GM18507 (cell line): ENCODE results near the gene SSH2.
A peak's percentile ranks its signal among the peaks of the same experiment; 100 is the strongest.

ENCODE experiments used
- DNase-seq: peaks from one replicate; pipeline ENCODE4 v3.0.0; 2011; ENCODE audit warnings: low read depth; ENCODE audit not compliant: insufficient read length; ENCODE audit errors: extremely low spot score
- FAIRE-seq: peaks from 2 replicates; lab custom pipeline; 2011; peaks lifted over from hg19 to GRCh38; lab: Jason Lieb, UNC

The SSH2 gene

GRCh38 chr17:29650396-29650795 is 279.6 kb downstream of the SSH2 start:
- no peak for DNase-seq
- FAIRE-seq, result no peak

DNA sequence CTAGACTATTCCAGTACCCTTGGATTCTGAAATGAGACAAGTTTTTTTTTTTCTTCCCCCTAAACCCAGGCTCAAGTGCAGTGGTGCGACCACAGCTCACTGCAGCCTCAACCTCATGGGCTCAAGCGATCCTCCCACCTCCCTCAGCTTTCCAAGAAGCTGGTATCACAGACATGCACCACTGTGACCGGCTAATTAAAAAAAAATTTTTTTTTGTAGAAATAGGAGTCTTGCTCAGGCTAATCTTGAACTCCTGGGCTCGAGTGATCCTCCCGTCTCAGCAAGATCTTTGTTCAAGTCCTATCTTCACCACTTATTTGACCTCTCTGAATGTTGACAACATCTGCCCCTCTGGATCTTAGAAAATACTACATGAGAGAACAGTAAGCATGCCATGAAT is 280.7 kb downstream of the SSH2 start:
- FAIRE-seq, result no peak
- no peak for DNase-seq

GRCh38 chr17:29648005-29648404 is 282.0 kb downstream of the SSH2 start:
- FAIRE-seq, result no peak
- no peak for DNase-seq

DNA sequence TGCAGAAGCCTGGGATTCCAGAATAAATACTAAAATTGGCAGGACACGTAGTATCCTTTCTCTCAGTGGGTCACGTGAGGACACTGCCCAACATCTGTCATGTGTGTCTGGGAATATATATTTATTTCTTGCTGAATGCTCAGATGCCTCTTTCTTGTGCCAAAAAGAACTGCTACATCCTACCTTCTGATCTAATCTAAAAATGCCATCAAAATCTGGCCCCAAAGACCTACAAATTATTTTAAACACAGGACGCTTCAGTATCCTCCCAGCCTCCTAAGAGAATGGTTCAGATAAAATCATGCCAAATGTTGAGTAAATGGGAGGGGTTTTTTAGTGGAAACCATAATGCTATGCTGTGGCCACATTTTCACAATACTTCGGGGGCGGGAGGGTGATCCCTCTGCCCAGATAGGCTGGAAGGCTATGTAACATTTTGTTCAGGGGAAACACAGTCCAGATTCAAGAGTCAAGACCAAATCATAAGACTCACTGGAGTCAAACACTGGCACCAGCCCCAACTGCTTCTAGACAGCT is 284.4 kb downstream of the SSH2 start:
- no peak for FAIRE-seq
- no peak for DNase-seq

DNA sequence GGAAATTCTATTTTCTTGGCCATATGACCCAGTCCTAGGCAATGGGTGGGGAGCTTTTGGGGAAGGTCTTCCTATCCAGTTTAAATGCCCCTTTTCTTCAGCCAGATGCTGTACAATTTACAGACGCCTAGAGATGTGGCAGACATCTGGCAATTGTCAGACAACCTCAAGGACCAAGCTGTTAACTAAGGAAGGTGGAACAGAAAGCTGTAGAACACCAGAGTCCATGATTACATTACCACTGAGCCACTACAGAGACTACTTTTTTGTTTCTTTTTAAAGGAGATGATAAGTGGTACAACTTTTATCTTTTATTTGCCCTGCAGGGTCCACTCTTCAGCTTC is 286.2 kb downstream of the SSH2 start:
- DNase-seq, result no peak
- FAIRE-seq, result no peak

DNA sequence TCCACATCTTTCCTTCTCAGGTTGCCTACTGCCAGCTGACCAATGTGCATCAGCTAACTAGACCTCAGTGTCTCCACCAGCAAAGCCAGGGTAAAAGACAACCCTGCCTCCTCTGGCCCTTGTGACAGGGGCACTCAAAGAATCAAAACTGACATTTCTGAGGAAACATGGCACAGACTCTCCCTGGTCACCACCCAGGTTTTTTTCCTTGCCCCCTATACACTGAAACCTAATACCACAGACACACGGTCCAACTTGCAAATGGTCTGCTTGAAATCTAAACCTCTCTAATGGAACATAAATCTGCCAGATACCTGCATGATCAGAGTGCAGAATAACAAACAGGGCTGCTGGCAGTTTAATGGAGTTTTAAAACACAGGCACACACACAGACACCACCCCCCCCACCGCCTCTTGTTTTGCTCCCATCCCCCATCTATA is 287.8 kb downstream of the SSH2 start:
- FAIRE-seq (no peak), DNase-seq (no peak)

GRCh38 chr17:29640981-29641642 is 288.9 kb downstream of the SSH2 start:
- no peak for FAIRE-seq
- no peak for DNase-seq

GRCh38 chr17:29640413-29640812 is 289.6 kb downstream of the SSH2 start:
- DNase-seq (no peak), FAIRE-seq (no peak)

GRCh38 chr17:29633886-29634285 is 296.1 kb downstream of the SSH2 start:
- no peak for DNase-seq

DNA sequence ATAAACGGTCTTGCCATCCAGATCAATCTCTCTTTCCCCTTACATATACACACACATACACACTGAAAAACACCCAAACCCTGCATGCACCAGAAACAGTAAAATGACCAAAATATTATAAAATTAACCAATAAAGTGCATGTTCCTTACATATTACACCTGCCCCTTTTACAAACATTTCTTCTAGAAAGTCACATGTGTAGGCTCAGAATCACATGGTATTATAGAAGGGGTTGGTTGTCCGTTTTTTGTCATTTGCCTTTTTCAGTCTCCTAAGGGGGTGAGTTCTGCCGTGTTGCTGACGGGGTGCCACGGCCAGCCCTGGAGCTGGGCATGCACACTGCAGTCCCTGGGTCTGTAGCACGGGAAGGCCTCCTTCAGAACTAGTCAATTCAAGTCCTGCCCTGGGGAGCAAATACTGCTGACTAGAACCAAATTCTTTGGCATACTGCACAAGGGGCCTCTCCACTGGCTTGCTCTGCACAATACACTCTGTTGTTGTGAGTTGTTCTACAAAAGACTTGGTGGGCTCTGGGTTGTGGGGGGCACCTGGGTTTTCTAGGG is 299.3 kb downstream of the SSH2 start:
- FAIRE-seq (no peak), DNase-seq (no peak)

More at GRCh38 chr17:29633886-29634285, 296.1 kb downstream of the SSH2 start:
- no peak for FAIRE-seq

- FAIRE-seq (no peak), DNase-seq (no peak)
Observed at GRCh38 chr17:29629839-29630238, 300.2 kb downstream of the SSH2 start.

GRCh38 chr17:29628644-29629043 is 301.4 kb downstream of the SSH2 start:
- DNase-seq (no peak), FAIRE-seq (no peak)

DNA sequence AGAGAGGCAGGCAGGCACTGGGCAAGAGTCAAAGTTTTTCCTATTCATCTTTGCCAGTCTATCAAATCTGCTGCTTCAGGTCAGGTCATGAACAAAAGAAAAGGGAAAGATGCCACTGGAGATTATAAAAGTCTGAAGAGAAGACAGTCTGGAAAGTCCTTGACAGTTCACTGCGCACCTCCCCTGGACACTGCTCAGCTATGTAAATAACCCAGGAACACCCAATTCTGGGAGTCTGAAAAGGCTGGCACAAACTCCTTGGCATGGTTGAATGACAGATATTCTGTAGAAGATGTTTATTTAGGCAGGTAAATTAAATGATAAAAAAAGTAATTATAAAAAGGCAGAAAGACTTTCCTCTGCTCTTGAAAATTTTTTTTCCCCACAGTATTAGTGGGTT is 302.1 kb downstream of the SSH2 start:
- DNase-seq (no peak), FAIRE-seq (no peak)

- FAIRE-seq, result no peak
- DNase-seq, result no peak
Observed at GRCh38 chr17:29625037-29625750, 304.8 kb downstream of the SSH2 start.

DNA sequence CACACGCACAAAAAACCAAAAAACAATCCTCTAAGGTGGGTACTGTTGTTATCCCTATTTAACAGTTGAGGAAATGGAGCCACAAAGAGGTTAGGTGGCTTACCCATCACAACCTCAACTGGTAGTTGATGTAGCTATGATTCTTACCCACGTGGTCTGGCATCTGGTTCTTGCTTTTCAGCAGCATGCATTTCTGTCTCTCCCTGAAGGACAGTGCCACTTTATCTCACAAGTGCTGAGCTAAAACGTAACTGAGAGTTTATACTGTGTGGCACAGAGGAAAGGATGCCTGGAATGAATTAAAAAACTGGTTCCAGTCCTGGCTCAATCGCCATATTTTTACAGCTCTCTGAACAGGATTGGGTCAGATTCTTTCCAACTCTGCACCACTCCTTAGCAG is 305.4 kb downstream of the SSH2 start:
- no peak for DNase-seq
- no peak for FAIRE-seq

- no peak for DNase-seq
- FAIRE-seq, result no peak
Observed at GRCh38 chr17:29623283-29623647, 306.8 kb downstream of the SSH2 start.

GRCh38 chr17:29622337-29623282 is 307.4 kb downstream of the SSH2 start, which contains the start of gene CORO6:
Gene CORO6, minus strand, starts transcription at chr17:29622912. Its CDS starts 1,491 bp downstream, at chr17:29621421.
- peak; percentile 49 for FAIRE-seq
- no peak for DNase-seq

GRCh38 chr17:29621751-29622194 is 308.3 kb downstream of the SSH2 start:
- FAIRE-seq (no peak), DNase-seq (no peak)

DNA sequence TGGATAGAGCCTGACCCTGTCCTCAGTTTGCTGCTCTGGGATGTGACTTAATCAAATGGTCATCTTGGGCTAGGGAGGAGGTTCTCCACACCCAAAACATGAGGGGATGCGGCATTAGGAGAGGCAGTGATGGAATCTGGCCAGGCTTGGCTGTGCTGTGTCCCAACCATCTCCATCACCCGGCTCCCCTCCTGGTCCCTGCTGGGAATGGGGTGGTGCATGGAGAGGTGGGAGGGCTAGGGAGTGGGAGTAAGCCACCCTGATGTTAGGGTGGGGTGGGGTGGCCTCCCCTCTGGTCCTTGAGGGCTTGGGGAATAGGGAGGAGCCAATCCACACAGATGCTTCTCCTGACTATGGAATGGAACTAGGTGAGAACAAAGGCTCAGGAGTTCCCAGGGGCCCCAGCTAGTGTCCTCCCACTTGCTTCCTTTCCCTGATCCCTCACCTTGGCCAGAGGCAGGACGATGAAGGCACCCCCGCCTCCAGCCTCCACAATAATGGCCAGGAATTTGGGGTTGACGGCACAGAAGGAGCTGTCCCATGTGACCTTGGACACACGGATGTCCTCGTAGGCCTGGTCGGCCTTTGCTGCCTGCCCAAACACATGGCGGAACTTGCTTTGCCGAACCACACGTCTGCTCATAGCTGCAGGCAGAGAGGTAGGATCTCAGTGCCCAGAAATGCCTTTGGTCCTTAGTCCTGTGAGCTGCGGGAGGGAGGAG is 309.1 kb downstream of the SSH2 start:
- DNase-seq (no peak), FAIRE-seq (no peak)
